Measurements from ENCODE around the gene DSE.

Gene DSE

DNA sequence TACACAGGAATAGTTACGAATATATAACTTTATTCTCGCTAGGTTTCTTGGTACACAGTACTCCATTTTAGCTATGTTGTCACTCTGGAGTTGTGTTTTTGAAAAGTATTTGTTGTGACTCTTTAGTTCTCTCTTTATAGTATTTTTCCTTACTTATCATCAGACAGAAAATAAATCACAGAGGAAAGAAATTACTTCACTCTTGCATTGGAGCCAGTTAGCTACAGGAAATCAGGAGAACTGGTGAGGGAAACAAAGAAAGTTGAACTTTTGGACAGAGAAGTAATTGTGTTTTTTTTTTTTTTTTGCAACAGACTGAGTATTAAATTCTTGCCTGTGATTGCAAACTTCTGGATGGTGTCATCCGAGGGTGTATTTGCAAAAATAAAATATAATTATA lies 33.9 kb downstream of the DSE start:
- no peak for TF ChIP-seq ZFX (IDR thresholded peaks at IDR 0.05)
- TF ChIP-seq, protein P1, sequence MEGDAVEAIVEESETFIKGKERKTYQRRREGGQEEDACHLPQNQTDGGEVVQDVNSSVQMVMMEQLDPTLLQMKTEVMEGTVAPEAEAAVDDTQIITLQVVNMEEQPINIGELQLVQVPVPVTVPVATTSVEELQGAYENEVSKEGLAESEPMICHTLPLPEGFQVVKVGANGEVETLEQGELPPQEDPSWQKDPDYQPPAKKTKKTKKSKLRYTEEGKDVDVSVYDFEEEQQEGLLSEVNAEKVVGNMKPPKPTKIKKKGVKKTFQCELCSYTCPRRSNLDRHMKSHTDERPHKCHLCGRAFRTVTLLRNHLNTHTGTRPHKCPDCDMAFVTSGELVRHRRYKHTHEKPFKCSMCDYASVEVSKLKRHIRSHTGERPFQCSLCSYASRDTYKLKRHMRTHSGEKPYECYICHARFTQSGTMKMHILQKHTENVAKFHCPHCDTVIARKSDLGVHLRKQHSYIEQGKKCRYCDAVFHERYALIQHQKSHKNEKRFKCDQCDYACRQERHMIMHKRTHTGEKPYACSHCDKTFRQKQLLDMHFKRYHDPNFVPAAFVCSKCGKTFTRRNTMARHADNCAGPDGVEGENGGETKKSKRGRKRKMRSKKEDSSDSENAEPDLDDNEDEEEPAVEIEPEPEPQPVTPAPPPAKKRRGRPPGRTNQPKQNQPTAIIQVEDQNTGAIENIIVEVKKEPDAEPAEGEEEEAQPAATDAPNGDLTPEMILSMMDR (conservative IDR thresholded peaks at IDR 0.05): no peak
- no peak overlapping the region for H3K27ac ChIP-seq

DNA sequence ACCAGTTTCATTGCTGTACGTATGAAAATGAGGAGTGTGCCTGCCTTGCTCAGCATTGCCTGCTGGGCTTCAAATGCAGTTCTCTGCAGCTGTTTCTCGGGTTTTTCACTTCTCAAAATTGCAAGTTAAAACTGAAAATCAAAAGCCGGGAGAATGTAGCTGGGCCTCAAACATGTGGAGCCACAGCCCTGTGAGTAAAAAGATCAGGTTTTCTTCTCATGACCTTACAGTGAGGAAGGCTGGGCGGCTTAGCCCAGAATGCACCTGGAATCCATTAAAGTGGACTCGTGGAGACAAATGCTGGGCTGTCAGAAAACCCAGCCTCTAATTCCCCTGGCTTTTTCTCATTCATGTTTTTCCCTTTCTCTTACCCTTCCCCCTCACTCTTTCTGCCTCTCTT lies 34.4 kb downstream of the DSE start:
- TF ChIP-seq, protein P1 (conservative IDR thresholded peaks at IDR 0.05): no peak
- TF ChIP-seq ZFX (IDR thresholded peaks at IDR 0.05): no peak
- H3K27ac ChIP-seq: no peak overlapping the region

DNA sequence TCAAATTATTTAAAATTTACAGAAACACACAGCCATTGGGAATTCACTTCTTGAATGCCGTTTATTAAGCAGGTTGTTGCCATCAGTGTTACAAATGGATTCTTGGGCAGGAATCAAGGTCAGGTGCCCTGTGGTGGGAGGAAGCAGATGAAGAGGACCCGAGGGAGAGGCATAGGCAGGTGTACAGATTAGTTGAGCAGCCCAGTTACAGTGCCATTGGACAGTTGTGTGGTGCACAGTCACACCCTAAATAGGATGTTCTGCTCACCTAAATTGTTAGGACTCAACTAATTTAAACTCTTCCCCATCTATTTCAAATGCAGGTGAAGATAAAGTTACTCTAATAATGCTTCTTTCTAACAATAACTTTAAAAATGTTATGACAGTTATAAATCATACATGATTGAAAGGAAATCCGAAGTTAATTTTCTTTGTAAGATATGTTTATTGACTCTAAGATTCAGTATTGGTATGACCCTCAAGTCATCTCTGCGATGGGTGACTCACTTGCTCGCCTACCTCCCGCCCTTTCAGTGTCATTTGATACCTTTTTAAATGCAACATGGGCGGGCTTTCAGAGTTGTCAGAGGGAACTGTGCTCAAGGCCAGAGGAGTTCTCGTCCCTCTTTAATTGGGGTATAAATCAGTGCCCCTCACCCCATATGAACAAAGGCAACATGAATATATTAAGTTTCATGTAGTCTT lies 35.1 kb downstream of the DSE start:
- H3K27ac ChIP-seq: no peak overlapping the region
- no peak for TF ChIP-seq ZFX (IDR thresholded peaks at IDR 0.05)
- TF ChIP-seq, protein P1 (conservative IDR thresholded peaks at IDR 0.05): no peak

DNA sequence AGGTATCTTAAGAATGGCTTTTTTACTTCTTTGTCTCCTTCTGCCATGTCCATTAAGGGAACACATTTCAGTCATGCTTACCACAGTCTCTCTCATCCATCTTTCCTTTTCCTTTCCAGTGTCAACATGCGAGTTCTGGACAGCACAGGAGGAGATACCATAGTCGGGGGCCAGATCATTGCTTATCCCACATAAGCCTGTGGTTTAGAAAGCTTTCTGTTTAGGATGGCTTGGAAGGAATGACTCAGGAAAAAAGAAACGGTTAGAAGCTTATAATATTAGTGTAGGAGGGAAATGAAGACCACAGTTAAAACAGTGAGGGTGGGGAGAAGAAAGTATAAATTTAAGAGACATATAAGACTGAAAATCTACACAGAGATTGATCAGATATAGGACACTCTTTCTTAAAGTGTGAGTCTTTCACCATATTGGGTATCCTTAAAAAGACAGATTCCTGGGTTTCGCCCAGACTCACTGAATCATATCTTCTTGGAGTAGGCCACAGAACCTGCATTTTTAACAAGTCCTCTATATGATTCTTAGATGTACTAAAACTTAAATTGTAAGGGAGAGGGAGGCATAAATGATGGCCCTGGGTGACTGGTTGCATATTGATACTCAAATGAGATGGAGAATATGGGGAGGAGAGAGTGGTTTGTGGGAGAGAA lies 36.1 kb downstream of the DSE start:
- no peak overlapping the region for H3K27ac ChIP-seq
- TF ChIP-seq, protein P1 (conservative IDR thresholded peaks at IDR 0.05): no peak
- no peak for TF ChIP-seq ZFX (IDR thresholded peaks at IDR 0.05)

DNA sequence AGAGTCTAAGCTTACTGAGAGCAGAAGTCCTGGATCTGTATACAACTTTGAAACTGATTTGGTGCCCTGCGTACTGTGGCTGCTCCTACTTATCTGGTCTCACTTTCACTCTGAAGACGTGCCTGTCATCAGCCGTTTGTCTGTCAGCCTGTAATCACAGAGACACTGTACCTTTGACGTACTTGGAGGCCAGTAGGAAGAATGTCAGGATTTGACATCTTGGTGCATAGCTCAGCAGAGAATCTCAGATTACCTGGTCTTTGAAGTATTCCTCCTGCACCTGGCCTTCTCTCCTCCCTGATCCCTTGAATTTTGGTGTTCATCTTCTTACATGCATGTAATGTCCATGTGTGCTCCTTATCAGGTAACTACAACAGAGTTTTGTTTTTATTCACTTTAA lies 37.7 kb downstream of the DSE start:
- H3K27ac ChIP-seq: no peak overlapping the region
- no peak for TF ChIP-seq ZFX (IDR thresholded peaks at IDR 0.05)
- TF ChIP-seq, protein P1 (conservative IDR thresholded peaks at IDR 0.05): no peak

DNA sequence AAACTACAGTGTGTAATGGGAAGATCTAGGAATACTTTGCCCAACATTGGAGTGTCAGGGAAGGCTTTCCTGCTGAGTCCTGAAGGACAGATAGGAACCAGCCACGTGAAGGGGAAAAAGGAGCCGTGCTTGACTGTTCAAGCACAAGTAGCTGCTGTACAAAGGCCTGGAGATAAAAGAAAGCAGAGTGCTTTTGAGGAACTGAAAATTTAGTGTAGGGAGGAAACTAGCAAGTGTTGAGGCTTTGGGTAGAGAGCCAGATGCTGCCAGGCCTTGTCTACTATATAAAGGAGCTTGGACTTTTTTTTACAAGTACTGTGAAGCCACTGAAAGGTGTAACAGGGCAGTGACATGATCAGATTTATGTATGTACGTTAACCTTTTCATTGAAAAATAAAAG lies 39.0 kb downstream of the DSE start:
- TF ChIP-seq, protein P1 (conservative IDR thresholded peaks at IDR 0.05): no peak
- TF ChIP-seq ZFX (IDR thresholded peaks at IDR 0.05): no peak
- H3K27ac ChIP-seq: no peak overlapping the region

DNA sequence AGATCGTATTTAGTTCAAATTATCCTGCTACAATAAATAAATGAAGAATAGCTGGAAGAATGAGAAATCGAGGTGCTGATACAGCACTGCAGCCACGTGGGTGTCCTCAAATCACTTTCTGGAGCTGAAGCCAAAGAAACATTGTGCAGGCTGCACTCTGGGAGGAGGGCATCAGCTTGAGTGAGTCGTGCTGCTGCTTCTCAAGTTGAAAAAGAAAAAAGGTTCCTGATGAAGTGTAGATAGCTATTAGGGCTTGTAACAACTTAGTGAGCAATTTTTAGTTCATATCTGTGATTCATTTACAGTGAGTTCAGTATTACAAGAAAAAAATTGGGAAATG lies 40.5 kb downstream of the DSE start:
- TF ChIP-seq ZFX (IDR thresholded peaks at IDR 0.05): no peak
- TF ChIP-seq, protein P1 (conservative IDR thresholded peaks at IDR 0.05): no peak
- no peak overlapping the region for H3K27ac ChIP-seq

All from C4-2B (cell line).